Prostate gland (tissue), 2 donors: ENCODE results near the gene SHOC2. TPM values are rescaled to one million over a fixed set of nuclear protein-coding genes. Genes with fewer than 3 reads are reported as not detected.

ENCODE experiments used
- DNase-seq: peaks from one replicate; pipeline ENCODE4 v3.0.0-alpha.2; 2019; ENCODE audit warnings: low spot score
- H3K27ac ChIP-seq, 2 donors: fragments of 200-600 bp; sonication (generic); 2 replicates each; pipeline ENCODE4 v1.5.1; 2017 to 2019
- H3K27me3 ChIP-seq: fragments of 200-600 bp; sonication (generic); replicated peaks from 2 replicates; pipeline ENCODE4 v1.5.1; 2019; ENCODE audit not compliant: insufficient read depth
- H3K36me3 ChIP-seq, 2 donors: fragments of 200-600 bp; sonication (generic); 1 replicate in 1 of 2; 2 replicates in 1 of 2; pipeline versions ENCODE4 v1.5.1 to v1.8.1; 2017 to 2019
- H3K4me1 ChIP-seq: fragments of 200-600 bp; sonication (generic); replicated peaks from 2 replicates; pipeline ENCODE4 v1.5.1; 2019
- H3K4me3 ChIP-seq, 2 donors: fragments of 200-600 bp; sonication (generic); 2 replicates each; pipeline ENCODE4 v1.5.1; 2017 to 2019
- H3K9me3 ChIP-seq: fragments of 200-600 bp; sonication (generic); 2 replicates; pipeline ENCODE4 v1.5.1; 2017
- CTCF ChIP-seq, 4 experiments: fragments of 200-600 bp in 2 of 4; fragments of 450-650 bp in 2 of 4; sonication (generic) in 2 of 4; IDR thresholded peaks; 1 replicate in 3 of 4; 2 replicates in 1 of 4; pipeline ENCODE4 v1.5.1; 2016 to 2019; ENCODE audit warnings: antibody characterized with exemption in 4 of 4, mild to moderate bottlenecking in 2 of 4, moderate library complexity in 2 of 4
- POLR2A ChIP-seq: fragments of 450-650 bp; IDR thresholded peaks from one replicate; pipeline ENCODE4 v1.6.1; 2016; ENCODE audit warnings: antibody characterized with exemption, mild to moderate bottlenecking
- POLR2AphosphoS5 ChIP-seq: sonication (generic); formaldehyde crosslinking; IDR thresholded peaks from one replicate; pipeline ENCODE4 v1.6.1; 2017; ENCODE audit warnings: antibody characterized with exemption
- WGBS: methylation state at CpG from one replicate; pipeline ENCODE4 v1.1.5; 2018; 5-methylcytosine and 5-hydroxymethylcytosine counted together
- intact Hi-C: fragments of 100-400 bp; cut with DNase I; formaldehyde crosslinking; loops from one replicate; pipeline ENCODE4 v1.14.2; 2022
- total RNA-seq, 2 donors: library from RNA; depleted of rRNA; stranded (reverse); fragments of >200 nt; gene quantifications; one replicate each; pipeline ENCODE4 v1.1.0, GENCODE V29; 2016

Gene SHOC2
- total RNA-seq, 2 donors from 2014 or later, result 31.3 to 56.1 TPM

GRCh38 chr10:110959379-110960332, 40.3 kb downstream of the SHOC2 start:
- Histone ChIP-seq H3K27me3 (no peaks in the 10 kb centered on the region), H3K4me1 (no peaks in the 10 kb centered on the region), H3K36me3 (no peaks in the 10 kb centered on the region), H3K4me3 (no peak overlapping the region), H3K27ac (no peak overlapping the region), H3K9me3 (no peaks in the 10 kb centered on the region)
- intact Hi-C loops, result no loop called here
- no peak for TF ChIP-seq POLR2AphosphoS5
- no peak for TF ChIP-seq POLR2A
- no peak for TF ChIP-seq CTCF (IDR thresholded peaks at IDR 0.05)
- WGBS, result 17% methylated on average over 4 of the region's 4 CpGs
- no peak for DNase-seq

GRCh38 chr10:110960333-110960712, 40.9 kb downstream of the SHOC2 start:
- no peaks in the 10 kb centered on the region for H3K36me3 ChIP-seq
- no peaks in the 10 kb centered on the region for H3K9me3 ChIP-seq
- DNase-seq, result no peak
- no peaks in the 10 kb centered on the region for H3K4me1 ChIP-seq
- H3K27me3 ChIP-seq, result no peaks in the 10 kb centered on the region
- no peak for TF ChIP-seq POLR2A
- no peak for TF ChIP-seq POLR2AphosphoS5
- no peak for TF ChIP-seq CTCF (IDR thresholded peaks at IDR 0.05)
- 100% methylated on average over 1 of the region's 1 CpG for whole genome bisulfite sequencing
- H3K27ac ChIP-seq, result no peak overlapping the region
- H3K4me3 ChIP-seq, result no peak overlapping the region
- intact Hi-C loops, result no loop called here

- TF ChIP-seq CTCF (IDR thresholded peaks at IDR 0.05) (no peak), POLR2AphosphoS5 (no peak), POLR2A (no peak)
- DNase-seq, result no peak
- 86% methylated on average over 2 of the region's 2 CpGs for WGBS
- no peaks in the 10 kb centered on the region for H3K36me3 ChIP-seq
- no peaks in the 10 kb centered on the region for H3K4me1 ChIP-seq
- H3K27me3 ChIP-seq, result no peaks in the 10 kb centered on the region
- H3K4me3 ChIP-seq, result no peak overlapping the region
- no peak overlapping the region for H3K27ac ChIP-seq
- H3K9me3 ChIP-seq, result no peaks in the 10 kb centered on the region
- intact Hi-C loops, result no loop called here
These were observed 43.0 kb downstream of the SHOC2 start for GRCh38 chr10:110962443-110962842.

- Histone ChIP-seq H3K36me3 (no peaks in the 10 kb centered on the region), H3K4me1 (no peaks in the 10 kb centered on the region), H3K9me3 (no peaks in the 10 kb centered on the region), H3K27me3 (no peaks in the 10 kb centered on the region), H3K27ac (no peak overlapping the region), H3K4me3 (no peak overlapping the region)
- intact Hi-C loops, result no loop called here
- TF ChIP-seq POLR2A, result no peak
- no peak for TF ChIP-seq CTCF (IDR thresholded peaks at IDR 0.05)
- no peak for TF ChIP-seq POLR2AphosphoS5
- WGBS, result 60% methylated on average over 2 of the region's 2 CpGs
- no peak for DNase-seq
These were observed 43.8 kb downstream of the SHOC2 start for GRCh38 chr10:110963162-110963561.

GRCh38 chr10:110964681-110965080, 45.3 kb downstream of the SHOC2 start:
- H3K4me3 ChIP-seq, result no peak overlapping the region
- TF ChIP-seq POLR2AphosphoS5 (no peak), CTCF (IDR thresholded peaks at IDR 0.05) (no peak), POLR2A (no peak)
- no peaks in the 10 kb centered on the region for H3K27me3 ChIP-seq
- DNase-seq, result no peak
- no peaks in the 10 kb centered on the region for H3K36me3 ChIP-seq
- intact Hi-C loops, result no loop called here
- WGBS, result 84% methylated on average over 5 of the region's 5 CpGs
- H3K27ac ChIP-seq, result no peak overlapping the region
- no peaks in the 10 kb centered on the region for H3K9me3 ChIP-seq
- H3K4me1 ChIP-seq, result no peaks in the 10 kb centered on the region
